OCI-LY1 (cell line): ENCODE data around the gene MAP7.

Source experiments
- EZH2 ChIP-seq: fragments of 200-600 bp; sonication (generic), shearing (Covaris generic); IDR thresholded peaks from 2 replicates; pipeline ENCODE4 v1.8.0; 2017; ENCODE audit warnings: borderline replicate concordance, mixed run types, mild to moderate bottlenecking, antibody characterized with exemption, low read length, moderate library complexity, mixed read lengths
- TF ChIP-seq, protein P1 (sequence below): fragments of 200-600 bp; sonication (generic), shearing (Covaris generic); IDR thresholded peaks from 2 replicates; pipeline ENCODE4 v1.5.1; 2017; ENCODE audit warnings: mild to moderate bottlenecking, antibody characterized with exemption, low read length, moderate library complexity, mixed read lengths

DNA sequence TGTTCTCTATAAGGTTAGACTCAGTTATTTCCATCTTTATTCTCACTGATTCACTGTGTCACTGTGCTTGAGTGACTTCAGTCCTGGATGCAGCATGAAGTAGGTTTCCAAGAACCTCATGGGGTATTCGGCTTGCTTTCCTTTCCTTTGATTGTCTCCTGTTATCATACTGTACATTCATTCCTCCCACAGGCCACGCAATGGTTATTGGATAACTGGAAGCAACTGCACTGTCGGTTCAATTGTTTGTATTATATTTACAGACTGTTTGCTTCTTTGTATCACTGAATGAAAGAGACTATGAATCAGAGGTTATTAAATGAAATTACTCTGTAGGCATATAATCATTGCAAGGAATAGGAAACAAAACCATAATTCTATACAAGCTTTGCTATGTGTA is 129.4 kb downstream of the MAP7 start:
- TF ChIP-seq, protein P1, sequence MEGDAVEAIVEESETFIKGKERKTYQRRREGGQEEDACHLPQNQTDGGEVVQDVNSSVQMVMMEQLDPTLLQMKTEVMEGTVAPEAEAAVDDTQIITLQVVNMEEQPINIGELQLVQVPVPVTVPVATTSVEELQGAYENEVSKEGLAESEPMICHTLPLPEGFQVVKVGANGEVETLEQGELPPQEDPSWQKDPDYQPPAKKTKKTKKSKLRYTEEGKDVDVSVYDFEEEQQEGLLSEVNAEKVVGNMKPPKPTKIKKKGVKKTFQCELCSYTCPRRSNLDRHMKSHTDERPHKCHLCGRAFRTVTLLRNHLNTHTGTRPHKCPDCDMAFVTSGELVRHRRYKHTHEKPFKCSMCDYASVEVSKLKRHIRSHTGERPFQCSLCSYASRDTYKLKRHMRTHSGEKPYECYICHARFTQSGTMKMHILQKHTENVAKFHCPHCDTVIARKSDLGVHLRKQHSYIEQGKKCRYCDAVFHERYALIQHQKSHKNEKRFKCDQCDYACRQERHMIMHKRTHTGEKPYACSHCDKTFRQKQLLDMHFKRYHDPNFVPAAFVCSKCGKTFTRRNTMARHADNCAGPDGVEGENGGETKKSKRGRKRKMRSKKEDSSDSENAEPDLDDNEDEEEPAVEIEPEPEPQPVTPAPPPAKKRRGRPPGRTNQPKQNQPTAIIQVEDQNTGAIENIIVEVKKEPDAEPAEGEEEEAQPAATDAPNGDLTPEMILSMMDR: no peak
- no peak for TF ChIP-seq EZH2
